Uterus (tissue), 2 donors: Measurements from ENCODE around the gene SIGLEC12.
"Not testable (repeated sequence)": the region's sequence is repeated elsewhere in the genome, so short reads cannot be mapped to it uniquely, and the experiment has no call there.

Source experiments
- CTCF ChIP-seq, 4 experiments: fragments of 200-600 bp in 2 of 4; fragments of 450-650 bp in 2 of 4; sonication (generic) in 2 of 4; IDR thresholded peaks; one replicate each; pipeline ENCODE4 v1.5.1; 2016 to 2019; ENCODE audit warnings: antibody characterized with exemption in 4 of 4, mild to moderate bottlenecking in 2 of 4, moderate library complexity in 1 of 4
- POLR2A ChIP-seq, 2 donors: fragments of 450-650 bp; IDR thresholded peaks; one replicate each; pipeline ENCODE4 v1.6.1; 2016; ENCODE audit warnings: antibody characterized with exemption in 2 of 2, mild to moderate bottlenecking in 1 of 2, moderate library complexity in 1 of 2

- not testable (repeated sequence) for TF ChIP-seq CTCF, POLR2A (IDR thresholded peaks at IDR 0.05)
Measured at GRCh38 chr19:51447510-51447909, 54.1 kb downstream of the SIGLEC12 start.
